A549 (cell line): ENCODE data around the gene CAV1. TPM values are rescaled to one million over a fixed set of nuclear protein-coding genes. Genes with fewer than 3 reads are reported as not detected.

Experiments
- ATAC-seq, 2 experiments: fragments of 200-7000 bp in 1 of 2; fragments of >200 bp in 1 of 2; cut with Nextera tagmentation in 1 of 2; cut with Tn5 transposase in 1 of 2; 3 replicates each; pipeline versions ENCODE4 v1.8.0 to v1.9.1; 2018 to 2020; ENCODE audit warnings: mild to moderate bottlenecking in 1 of 2, moderate library complexity in 1 of 2
- CTCF ChIA-PET: fragments of 300-600 bp; sonication (Branson Sonifier 250); formaldehyde crosslinking; extraction: SDS; loops from one replicate; lab custom pipeline; 2021; ENCODE audit warnings: antibody characterized with exemption, inconsistent platforms; lab: Yijun Ruan, JAX
- POLR2A ChIA-PET: fragments of 350-600 bp; formaldehyde crosslinking; extraction: SDS; loops from one replicate; lab custom pipeline; 2021; ENCODE audit warnings: antibody characterized with exemption, inconsistent platforms; lab: Yijun Ruan, JAX
- DNase-seq, 2 experiments: peaks; one replicate each; pipeline versions ENCODE4 v3.0.0 to v3.0.0-alpha.2; 2011 to 2016; ENCODE audit warnings: low read depth in 1 of 2, low spot score in 1 of 2
- FAIRE-seq: peaks from 2 replicates; lab custom pipeline; 2011; peaks lifted over from hg19 to GRCh38; lab: Jason Lieb, UNC
- H3K27ac ChIP-seq, 2 experiments: fragments of >200 bp; sonication (Bioruptor Twin); formaldehyde crosslinking; 3 replicates each; pipeline ENCODE4 v1.5.1; 2016 to 2017
- H3K4me1 ChIP-seq: fragments of >200 bp; sonication (Bioruptor Twin); formaldehyde crosslinking; 3 replicates; pipeline ENCODE4 v1.6.1; 2016
- H3K4me2 ChIP-seq: fragments of >200 bp; sonication (Bioruptor Twin); formaldehyde crosslinking; 3 replicates; pipeline ENCODE4 v1.6.1; 2016
- H3K4me3 ChIP-seq: fragments of >200 bp; sonication (Bioruptor Twin); formaldehyde crosslinking; 3 replicates; pipeline ENCODE4 v1.5.1; 2016
- H3K9me3 ChIP-seq: fragments of >200 bp; sonication (Bioruptor Twin); formaldehyde crosslinking; 3 replicates; pipeline ENCODE4 v1.6.1; 2016
- BHLHE40 ChIP-seq: IDR thresholded peaks from 2 replicates; pipeline ENCODE4 v1.6.1; 2012; ENCODE audit warnings: low read depth, low read length, inconsistent platforms
- CEBPB ChIP-seq, 2 experiments: fragments of >200 bp in 1 of 2; sonication (Bioruptor Twin) in 1 of 2; formaldehyde crosslinking in 1 of 2; IDR thresholded peaks; 2 replicates each; pipeline ENCODE4 v1.6.1; 2012 to 2016
- CHD4 ChIP-seq: fragments of 200-600 bp; sonication (generic); IDR thresholded peaks from 2 replicates; pipeline ENCODE4 v1.6.1; 2016; ENCODE audit warnings: antibody characterized with exemption, mild to moderate bottlenecking, borderline replicate concordance
- CTCF ChIP-seq: fragments of >200 bp; sonication (Bioruptor Twin); formaldehyde crosslinking; IDR thresholded peaks from 3 replicates; pipeline ENCODE4 v1.5.1; 2016
- EHMT2 ChIP-seq: fragments of 200-600 bp; sonication (generic); IDR thresholded peaks from 2 replicates; pipeline ENCODE4 v1.6.1; 2016; ENCODE audit warnings: antibody characterized with exemption, low read depth, mild to moderate bottlenecking, moderate library complexity
- FOSB ChIP-seq: fragments of 250-450 bp; sonication (Bioruptor Pico); IDR thresholded peaks from 2 replicates; pipeline ENCODE4 v1.5.0; 2020; ENCODE audit warnings: mild to moderate bottlenecking, moderate library complexity
- GATA3 ChIP-seq: IDR thresholded peaks from 2 replicates; pipeline ENCODE4 v1.6.1; 2012; ENCODE audit warnings: borderline replicate concordance
- HEYL ChIP-seq: fragments of 250-450 bp; sonication (Bioruptor Pico); IDR thresholded peaks from 2 replicates; pipeline ENCODE4 v1.8.0; 2021; ENCODE audit warnings: mild to moderate bottlenecking, moderate library complexity
- MYC ChIP-seq: IDR thresholded peaks from 2 replicates; pipeline ENCODE4 v1.6.1; 2012; ENCODE audit warnings: mild to moderate bottlenecking, inconsistent platforms, low read length, improper control_type of control experiment, borderline replicate concordance
- NPAS2 ChIP-seq: fragments of 250-450 bp; sonication (Bioruptor Pico); IDR thresholded peaks from 2 replicates; pipeline ENCODE4 v1.8.0; 2022; ENCODE audit warnings: mild to moderate bottlenecking, moderate library complexity, borderline replicate concordance
- POLR2AphosphoS2 ChIP-seq: conservative IDR thresholded peaks from 2 replicates; pipeline ENCODE4 v1.6.1; 2012; ENCODE audit warnings: low read length, improper control_type of control experiment, inconsistent platforms
- RARB ChIP-seq: fragments of 250-450 bp; sonication (Bioruptor Pico); IDR thresholded peaks from 2 replicates; pipeline ENCODE4 v1.8.0; 2021; ENCODE audit warnings: mild to moderate bottlenecking, moderate library complexity
- SMC3 ChIP-seq: fragments of >200 bp; sonication (Bioruptor Twin); formaldehyde crosslinking; IDR thresholded peaks from 3 replicates; pipeline ENCODE4 v1.6.1; 2018; ENCODE audit warnings: inconsistent platforms
- SREBF2 ChIP-seq: fragments of 450-650 bp; IDR thresholded peaks from 2 replicates; pipeline ENCODE4 v1.6.1; 2014; ENCODE audit warnings: mild to moderate bottlenecking, moderate library complexity
- USF2 ChIP-seq: fragments of 450-650 bp; IDR thresholded peaks from 2 replicates; pipeline ENCODE4 v1.6.1; 2014; ENCODE audit warnings: antibody characterized with exemption
- ZC3H11A ChIP-seq: fragments of 450-650 bp; IDR thresholded peaks from 2 replicates; pipeline ENCODE4 v1.6.1; 2014; ENCODE audit warnings: antibody characterized with exemption, mild to moderate bottlenecking
- ZNF302 ChIP-seq: fragments of 250-450 bp; sonication (Bioruptor Pico); IDR thresholded peaks from 2 replicates; pipeline ENCODE4 v1.9.0; 2021; ENCODE audit warnings: inconsistent platforms, mild to moderate bottlenecking, moderate library complexity
- WGBS: methylation state at CpG from one replicate; pipeline ENCODE4 v1.1.6; 2017; ENCODE audit errors: missing lambda C conversion rate; 5-methylcytosine and 5-hydroxymethylcytosine counted together
- polyA plus RNA-seq, 4 experiments: library from polyadenylated mRNA; depleted of rRNA in 3 of 4; stranded (reverse); fragments of >200 nt; fragmentation: RNase III in 1 of 4; extraction: RNeasy Plus Mini Kit Qiagen cat#74134 plus additional on column Dnase treatment in 1 of 4; gene quantifications; 2 replicates in 3 of 4; 3 replicates in 1 of 4; pipeline ENCODE4 v1.2.3, GENCODE V29; 2011 to 2017
- TF ChIP-seq, protein P1 (sequence below): fragments of 250-450 bp; sonication (Bioruptor Pico); IDR thresholded peaks from 2 replicates; pipeline ENCODE4 v1.5.0; 2021; ENCODE audit warnings: mild to moderate bottlenecking, moderate library complexity, borderline replicate concordance
- TF ChIP-seq, protein P2 (sequence below): fragments of 250-450 bp; sonication (Bioruptor Pico); IDR thresholded peaks from 2 replicates; pipeline ENCODE4 v1.5.0; 2020; ENCODE audit warnings: low read depth, mild to moderate bottlenecking, moderate library complexity

CAV1 gene
- polyA plus RNA-seq, 2 of the 4 experiments (the other 2 are of a cell fraction) = 365 to 493 TPM

- ChIA-PET POLR2A (interaction anchor here (1.0 kb wide), 1 partner anchor 12 kb away, joined by 3 read pairs; no protein-coding TSS in a partner anchor), CTCF (interaction anchor here (9.9 kb wide), 1 partner anchor 11 kb away, joined by 73 read pairs; no protein-coding TSS in a partner anchor)
- H3K4me1 ChIP-seq = peaks cover 72% of the 10 kb centered on the region
- ATAC-seq = no peak
- H3K9me3 ChIP-seq = no peaks in the 10 kb centered on the region
- TF ChIP-seq BHLHE40 (no peak), GATA3 (no peak), FOSB (no peak), ZNF302 (CRISPR knock-in tag) (no peak), HEYL (no peak), SMC3 (no peak), CHD4 (no peak), NPAS2 (CRISPR knock-in tag) (no peak), EHMT2 (no peak), ZC3H11A (no peak), CTCF (no peak), USF2 (no peak), RARB (no peak), SREBF2 (no peak), MYC (no peak)
- TF ChIP-seq, protein P1, sequence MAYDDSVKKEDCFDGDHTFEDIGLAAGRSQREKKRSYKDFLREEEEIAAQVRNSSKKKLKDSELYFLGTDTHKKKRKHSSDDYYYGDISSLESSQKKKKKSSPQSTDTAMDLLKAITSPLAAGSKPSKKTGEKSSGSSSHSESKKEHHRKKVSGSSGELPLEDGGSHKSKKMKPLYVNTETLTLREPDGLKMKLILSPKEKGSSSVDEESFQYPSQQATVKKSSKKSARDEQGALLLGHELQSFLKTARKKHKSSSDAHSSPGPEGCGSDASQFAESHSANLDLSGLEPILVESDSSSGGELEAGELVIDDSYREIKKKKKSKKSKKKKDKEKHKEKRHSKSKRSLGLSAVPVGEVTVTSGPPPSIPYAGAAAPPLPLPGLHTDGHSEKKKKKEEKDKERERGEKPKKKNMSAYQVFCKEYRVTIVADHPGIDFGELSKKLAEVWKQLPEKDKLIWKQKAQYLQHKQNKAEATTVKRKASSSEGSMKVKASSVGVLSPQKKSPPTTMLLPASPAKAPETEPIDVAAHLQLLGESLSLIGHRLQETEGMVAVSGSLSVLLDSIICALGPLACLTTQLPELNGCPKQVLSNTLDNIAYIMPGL = no peak
- TF ChIP-seq, protein P2, sequence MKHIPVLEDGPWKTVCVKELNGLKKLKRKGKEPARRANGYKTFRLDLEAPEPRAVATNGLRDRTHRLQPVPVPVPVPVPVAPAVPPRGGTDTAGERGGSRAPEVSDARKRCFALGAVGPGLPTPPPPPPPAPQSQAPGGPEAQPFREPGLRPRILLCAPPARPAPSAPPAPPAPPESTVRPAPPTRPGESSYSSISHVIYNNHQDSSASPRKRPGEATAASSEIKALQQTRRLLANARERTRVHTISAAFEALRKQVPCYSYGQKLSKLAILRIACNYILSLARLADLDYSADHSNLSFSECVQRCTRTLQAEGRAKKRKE (CRISPR knock-in tag) = no peak
- no peak overlapping the region for H3K4me3 ChIP-seq
- no peak overlapping the region for H3K4me2 ChIP-seq
- 0 out of 6 replicates have a peak overlapping the region, but pooled peaks of 1 of the 2 experiments have one; percentile 0 for H3K27ac ChIP-seq
- FAIRE-seq = no peak
- no peak for DNase-seq
- 62% methylated on average over 2 of the region's 2 CpGs for WGBS
These were observed 13.3 kb downstream of the CAV1 start for GRCh38 chr7:116538138-116538537.

DNA sequence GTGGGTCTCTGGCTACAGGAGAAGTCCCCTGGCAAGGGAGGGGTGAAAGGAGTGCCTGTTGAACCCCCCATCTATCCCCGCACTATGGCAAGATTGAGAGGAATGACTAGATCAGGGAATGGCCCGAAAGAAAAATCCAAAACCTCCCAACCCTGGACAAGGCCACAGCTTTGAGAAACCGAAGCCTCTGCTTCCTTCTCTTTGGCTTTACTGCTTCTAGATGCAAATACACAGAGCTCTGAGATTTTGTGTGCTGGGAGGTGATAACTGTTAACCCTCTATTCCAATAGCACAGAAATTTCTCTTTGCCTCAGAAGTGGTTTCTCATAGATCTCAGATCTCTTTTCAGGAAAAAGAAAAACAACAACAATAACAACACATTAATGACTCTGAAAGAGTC, 15.0 kb downstream of the CAV1 start:
- CTCF ChIA-PET = interaction anchor here (1.1 to 9.9 kb wide), 3 partner anchors 9 to 281 kb away, joined by 3 to 73 read pairs (median 4); no protein-coding TSS in a partner anchor
- TF ChIP-seq POLR2AphosphoS2 = 0 out of 2 replicates have a peak, but pooled peaks have one; percentile 65
- no peak for TF ChIP-seq CEBPB (IDR thresholded peaks at IDR 0.05)
- TF ChIP-seq, all 56 proteins: peak for 1
- Histone ChIP-seq H3K27ac (peak overlapping the region in 1 of 2 experiments; percentile 30; a peak in 3 of 6 replicates), H3K9me3 (no peaks in the 10 kb centered on the region), H3K4me3 (no peak overlapping the region), H3K4me1 (peaks cover 71% of the 10 kb centered on the region), H3K4me2 (peak overlapping the region; percentile 42)
- 87% methylated on average over 3 of the region's 3 CpGs for WGBS
- FAIRE-seq (no peak), ATAC-seq (no peak), DNase-seq (no peak)
- POLR2A ChIA-PET = no interaction called here
